ENCODE measurements around the gene TMEM238.
A peak's percentile ranks its signal among the peaks of the same experiment; 100 is the strongest.
"Not testable (repeated sequence)": the region's sequence is repeated elsewhere in the genome, so short reads cannot be mapped to it uniquely, and the experiment has no call there.

The TMEM238 gene, protein sequence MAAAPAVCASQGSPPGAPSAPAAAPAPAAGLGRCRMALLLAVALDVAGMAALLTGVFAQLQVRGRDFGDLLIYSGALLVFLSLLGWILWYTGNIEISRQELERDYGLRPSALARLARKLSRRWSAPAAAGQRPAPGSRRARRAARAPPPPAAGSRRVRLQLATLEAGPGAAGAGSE

DNA sequence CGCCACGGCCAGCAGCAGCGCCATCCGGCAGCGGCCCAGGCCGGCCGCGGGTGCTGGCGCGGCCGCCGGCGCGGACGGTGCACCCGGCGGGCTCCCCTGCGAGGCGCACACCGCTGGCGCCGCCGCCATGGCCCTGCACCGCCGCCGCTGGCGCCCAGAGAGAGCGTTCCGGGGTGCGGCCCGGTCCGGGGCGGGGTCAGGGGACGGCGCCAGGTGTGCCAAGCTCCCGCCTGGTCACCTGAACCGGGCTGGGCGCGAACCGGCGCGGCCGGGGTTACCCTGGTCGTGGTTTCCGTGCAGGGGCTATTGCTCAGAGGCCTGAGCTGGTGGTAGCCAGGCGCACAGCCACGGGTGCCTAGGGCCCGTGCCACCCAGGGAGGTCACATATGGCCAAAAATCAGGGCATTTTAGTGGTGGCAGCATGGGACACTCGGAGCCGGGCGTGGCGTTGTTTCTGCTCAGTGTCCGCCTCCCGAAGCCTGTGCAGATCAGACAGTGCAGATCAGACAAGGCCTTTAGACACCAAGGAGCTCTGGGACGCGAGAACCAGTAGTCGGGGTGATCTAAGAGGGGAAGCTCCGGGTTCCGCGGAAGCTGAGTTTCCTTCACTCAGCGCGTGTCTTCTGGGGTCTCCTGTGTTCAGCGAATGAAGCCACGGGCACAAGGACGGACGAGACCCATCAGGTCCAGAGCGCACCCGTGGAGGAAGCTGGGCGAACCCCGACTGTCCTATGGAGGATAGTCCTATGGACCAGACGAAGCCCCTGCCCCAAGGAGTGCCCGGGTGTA, at the start of gene TMEM238:
TSS of gene TMEM238 (minus strand) at position 162 of the 789 bp plus-strand sequence. CDS start at position 129, 33 bp downstream.
- peak; percentile 16 for DNase-seq (ENCODE audit: low read depth)

DNA sequence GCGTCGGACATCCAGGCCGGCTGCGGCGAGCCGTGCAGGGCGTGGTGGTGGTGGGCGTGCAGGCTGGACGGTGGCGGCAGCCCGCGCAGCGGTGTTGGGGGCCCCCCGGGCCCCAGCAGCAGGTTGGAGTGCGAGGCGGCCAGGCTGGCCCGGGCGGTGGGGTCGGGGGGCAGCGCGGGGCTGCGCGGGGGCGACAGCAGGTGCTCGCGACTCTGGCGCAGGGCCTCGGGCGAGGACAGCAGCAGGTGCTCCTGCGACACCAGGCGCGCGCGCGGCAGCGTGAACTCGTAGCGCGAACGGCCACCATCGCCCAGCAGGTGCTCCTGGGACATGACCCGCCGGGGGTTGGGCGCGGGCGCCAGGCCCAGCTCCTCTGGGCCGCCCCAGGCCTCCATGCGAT, 49.2 kb upstream of the TMEM238 start:
- DNase-seq (ENCODE audit: low read depth), result no peak

DNA sequence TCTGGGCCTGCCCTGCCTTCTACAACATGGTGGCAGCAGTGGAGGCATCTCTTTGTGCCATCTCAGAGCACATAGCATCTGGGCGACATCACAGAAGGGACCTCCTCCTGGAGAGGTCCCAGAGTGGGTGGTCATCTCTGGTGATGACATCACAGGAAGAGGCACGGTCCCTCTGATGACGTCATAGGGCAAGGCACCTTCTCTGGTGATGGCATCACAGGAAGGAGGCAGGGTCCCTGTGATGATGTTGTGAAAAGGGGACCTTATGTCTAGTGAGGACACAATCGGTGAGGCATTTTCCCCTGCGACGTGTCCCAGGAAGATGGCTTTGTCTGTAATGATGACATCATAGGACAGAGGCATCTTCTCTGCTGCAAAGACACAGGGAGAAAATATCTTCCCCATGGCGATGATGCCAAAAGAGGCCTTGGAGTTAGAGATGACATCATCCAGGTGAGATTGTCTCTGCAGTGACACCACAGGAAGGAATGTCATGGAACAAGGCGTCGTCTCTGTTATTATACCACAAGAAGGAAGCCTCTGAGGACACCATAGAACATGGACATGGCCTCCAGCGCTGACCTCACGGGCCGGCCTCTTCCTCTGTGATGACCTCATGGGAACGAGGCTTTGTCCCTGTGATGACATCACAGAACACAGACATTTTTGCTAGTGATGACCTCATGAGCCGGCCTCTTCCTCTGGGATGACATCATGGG, 48.3 kb upstream of the TMEM238 start:
- no peak for DNase-seq (ENCODE audit: low read depth)

DNA sequence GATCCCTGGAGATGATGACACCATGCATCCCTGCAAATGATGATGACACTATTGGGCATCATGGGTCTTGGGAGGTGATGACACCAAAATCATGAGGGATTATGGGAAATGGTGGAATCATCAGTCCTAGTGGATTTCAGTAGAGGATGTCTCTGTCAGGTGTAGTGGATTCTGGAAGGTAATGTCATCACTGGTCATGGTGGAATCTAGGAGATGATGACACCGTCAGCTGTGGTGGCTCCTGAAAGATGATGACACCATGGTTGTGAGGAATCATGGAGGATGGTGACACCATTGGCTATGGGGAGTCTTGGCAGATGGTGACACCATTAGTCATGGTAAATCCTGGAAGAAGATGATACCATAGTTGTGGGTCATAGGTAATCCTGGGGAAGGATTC, 47.1 kb upstream of the TMEM238 start:
- no peak for DNase-seq (ENCODE audit: low read depth)

DNA sequence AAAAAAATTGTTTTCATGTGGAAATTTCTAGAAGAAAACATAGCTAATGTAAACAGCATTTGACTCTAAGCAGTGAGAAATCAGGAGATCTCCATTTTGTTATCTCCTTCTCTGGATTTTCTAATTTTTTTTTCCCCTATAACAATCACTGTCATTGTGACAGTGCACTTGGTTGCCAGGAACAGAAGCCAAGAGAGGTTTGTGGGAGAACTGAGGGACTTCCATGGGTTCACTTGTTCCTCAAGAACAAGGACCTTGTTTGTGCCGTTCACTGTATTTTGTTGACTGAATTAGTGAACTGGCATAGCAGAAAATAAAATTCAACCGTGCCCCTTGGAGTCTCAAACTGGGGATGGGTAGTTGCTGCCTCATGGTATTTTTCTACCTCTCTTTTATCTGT, 42.0 kb upstream of the TMEM238 start:
- no peak for DNase-seq (ENCODE audit: low read depth)

DNA sequence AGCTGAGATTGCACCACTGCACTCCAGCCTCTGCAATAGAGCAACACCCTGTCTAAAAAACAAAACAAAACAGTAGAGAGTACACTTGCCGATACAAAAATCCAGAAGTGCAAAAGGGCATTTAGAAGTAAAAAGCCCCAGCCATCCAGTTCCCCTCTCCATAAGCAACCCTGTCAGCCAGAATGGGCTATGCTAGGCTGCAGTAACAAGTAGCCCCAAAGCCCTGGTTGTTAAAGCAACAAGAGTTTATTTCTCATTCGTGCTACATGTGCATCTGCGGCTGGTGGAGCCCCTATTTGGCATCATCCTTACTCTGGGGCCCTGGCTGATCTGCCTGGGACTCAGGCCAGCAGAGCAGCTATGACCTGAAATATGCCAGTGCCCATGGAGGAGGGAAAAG, 40.4 kb upstream of the TMEM238 start:
- no peak for DNase-seq (ENCODE audit: low read depth)

DNA sequence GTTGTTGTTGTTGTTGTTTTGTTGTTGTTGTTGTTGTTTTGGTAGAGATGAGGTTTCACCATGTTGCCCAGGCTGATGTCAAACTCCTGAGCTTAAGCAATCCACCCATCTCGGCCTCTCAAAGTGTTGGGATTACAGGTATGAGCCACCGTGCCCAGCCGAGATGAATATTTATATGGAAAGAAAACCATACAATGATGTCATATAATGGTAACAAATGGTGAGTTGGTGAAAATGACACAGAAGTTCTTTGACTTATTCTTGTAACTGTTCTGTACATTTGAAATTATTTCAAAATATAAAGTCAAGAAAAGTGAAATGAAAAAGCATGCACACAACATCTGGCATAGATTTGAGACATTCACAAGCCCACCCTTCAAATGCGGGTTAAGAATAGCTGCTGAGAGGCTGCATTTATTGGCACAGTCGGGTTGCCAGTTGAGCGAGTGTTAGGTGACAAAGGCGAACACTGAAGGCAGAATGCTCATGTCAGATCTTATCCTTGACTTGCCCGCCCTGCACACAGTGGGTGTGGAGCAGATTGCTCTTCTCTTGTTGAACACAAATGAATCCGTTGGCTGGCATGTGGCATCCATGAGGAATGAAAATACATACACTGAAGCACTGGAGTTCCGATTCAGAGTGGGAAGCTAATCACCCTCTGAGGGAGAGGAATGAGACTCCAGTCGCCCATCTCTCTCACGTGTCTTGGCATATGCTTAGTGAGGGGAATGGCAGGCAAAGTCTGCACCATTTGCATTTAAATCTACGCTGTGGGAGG, 39.3 kb upstream of the TMEM238 start:
- no peak for DNase-seq (ENCODE audit: low read depth)

DNA sequence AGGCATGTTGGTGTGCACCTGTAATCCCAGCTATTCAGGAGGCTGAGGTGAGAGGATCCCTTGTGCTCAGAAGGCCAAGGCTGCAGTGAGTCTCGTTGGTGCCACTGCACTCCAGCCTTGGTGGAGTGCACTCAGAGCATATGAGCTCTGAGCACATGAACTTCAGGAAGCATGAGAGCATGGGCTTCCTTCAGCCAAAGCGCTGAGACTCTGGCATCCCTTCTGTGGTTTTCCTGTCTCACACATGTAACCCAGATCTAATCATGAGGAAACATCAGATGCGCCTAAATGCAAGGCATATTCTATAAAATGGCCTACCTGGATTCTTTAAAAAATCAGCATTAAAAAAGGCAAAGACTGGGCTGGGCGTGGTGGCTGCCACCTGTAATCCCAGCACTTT, 37.2 kb upstream of the TMEM238 start:
- DNase-seq (ENCODE audit: low read depth), result not testable (repeated sequence)

DNA sequence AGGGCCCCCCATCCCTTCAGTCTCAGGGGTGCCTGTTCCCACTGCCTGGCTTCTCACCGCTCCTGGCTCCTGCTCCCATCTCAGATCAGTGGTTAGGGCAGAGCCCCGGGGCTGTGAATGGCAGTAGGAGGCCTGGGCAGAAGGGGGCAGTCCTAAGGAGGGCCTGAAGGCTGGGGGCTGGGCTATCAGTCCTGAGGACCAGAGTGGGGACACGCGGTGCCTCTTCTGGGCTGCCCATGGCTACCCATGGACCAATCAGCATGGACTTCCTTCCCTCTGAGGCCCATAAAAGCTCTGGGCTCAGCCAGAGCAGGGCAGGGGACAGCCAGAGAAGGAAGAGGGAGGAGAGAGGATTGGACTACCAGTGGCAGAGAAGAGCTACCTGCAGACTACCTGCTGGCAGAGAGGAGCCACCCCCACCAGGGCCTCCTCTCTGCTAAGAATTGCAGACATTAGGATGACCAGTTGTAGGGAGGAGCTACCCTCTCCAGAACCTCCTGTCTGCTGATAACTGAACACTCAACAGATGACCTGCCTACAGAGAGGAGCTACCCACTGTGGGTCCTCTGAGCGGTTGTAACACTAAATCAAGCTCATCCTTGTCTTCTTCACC, 35.6 kb upstream of the TMEM238 start:
- DNase-seq (ENCODE audit: low read depth), result no peak

DNA sequence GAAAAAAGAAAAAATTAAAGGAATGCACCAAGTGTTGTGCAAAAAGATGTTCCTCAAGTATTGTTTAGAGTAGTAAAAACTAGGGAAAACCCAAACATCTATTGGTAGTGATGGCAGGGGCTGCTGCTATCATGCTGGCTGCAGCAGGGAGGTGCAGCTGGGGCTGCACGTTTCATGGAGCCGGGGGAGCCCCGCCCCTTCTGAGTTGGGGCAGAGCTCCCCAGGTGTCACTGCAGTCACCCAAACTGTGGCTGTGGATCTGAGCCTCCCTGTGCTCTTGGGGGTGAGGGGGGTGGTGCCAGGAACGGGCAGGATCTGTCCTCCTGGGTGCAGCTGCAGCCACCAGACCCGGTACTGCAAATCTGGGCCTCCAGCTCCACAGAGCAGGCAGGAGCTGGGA, 35.0 kb upstream of the TMEM238 start:
- no peak for DNase-seq (ENCODE audit: low read depth)

DNA sequence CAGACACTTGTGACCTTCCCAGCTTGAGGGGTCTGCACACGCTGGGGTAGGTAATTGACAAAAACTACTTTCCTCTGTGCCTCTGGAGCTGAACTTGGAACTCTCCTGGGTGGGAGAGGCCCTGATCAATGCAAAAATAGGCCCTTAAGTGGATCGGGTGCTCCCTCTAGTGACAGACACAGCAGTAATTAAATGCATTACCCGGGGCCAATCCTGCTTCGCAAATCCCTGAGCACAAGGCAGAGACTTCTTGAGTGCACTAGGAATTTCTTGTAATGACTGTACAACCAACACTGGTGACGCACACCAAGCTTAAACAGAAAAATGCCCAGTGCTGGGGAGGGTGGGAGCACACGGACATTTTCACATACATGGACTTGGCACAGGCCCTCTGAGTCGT, 34.1 kb upstream of the TMEM238 start:
- DNase-seq (ENCODE audit: low read depth), result no peak

DNA sequence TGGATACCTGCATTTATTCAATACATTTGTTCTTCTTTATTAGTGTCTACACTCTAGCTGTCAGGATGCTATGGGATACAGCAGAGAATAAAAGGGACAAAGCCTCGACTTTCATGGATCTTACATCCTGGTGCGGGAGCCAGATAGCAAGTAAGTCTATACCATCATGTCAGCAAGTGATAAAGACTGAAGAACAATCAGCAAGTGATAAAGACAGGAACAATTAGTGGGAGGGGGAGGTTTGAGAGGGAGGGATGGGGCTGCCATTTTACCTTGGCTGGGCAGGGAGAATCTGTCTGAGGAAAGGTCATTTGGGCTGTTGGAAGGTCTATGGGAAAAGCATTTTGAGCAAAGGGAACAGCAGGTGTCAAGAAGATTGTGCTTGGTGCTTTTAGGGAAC, 26.1 kb upstream of the TMEM238 start:
- no peak for DNase-seq (ENCODE audit: low read depth)

DNA sequence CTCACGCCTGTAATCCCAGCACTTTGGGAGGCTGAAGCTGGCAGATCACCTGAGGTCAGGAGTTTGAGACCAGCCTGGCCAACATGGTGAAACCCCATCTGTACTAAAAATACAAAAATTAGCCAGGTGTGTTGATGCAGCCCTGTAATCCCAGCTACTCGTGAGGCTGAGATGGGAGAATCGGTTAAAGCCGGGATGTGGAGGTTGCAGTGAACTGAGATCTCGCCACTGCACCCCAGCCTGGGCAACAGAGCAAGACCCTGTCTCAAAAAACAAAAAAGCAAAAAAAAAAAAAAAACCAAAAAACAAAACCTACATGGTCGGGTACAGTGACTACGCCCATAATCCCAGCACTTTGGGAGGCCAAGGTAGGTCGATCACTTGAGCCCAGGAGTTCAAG, 25.1 kb upstream of the TMEM238 start:
- not testable (repeated sequence) for DNase-seq (ENCODE audit: low read depth)

DNA sequence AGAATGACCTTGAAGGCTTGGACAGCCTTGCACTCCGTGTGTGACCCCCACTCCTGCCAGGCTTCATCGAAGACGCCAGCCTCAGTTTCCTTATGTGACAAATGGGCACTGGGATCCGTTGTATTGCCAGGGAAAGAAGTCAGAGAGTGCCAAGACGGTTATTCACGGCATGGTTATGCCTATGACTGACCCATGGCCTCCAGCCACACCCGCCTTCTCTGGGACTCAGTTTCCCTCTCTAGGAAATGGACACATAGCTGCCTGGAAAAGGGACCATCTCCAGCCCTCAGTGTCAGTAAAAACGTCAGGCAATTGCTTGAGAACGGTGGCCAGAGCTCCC, 24.4 kb upstream of the TMEM238 start:
- DNase-seq (ENCODE audit: low read depth), result no peak

DNA sequence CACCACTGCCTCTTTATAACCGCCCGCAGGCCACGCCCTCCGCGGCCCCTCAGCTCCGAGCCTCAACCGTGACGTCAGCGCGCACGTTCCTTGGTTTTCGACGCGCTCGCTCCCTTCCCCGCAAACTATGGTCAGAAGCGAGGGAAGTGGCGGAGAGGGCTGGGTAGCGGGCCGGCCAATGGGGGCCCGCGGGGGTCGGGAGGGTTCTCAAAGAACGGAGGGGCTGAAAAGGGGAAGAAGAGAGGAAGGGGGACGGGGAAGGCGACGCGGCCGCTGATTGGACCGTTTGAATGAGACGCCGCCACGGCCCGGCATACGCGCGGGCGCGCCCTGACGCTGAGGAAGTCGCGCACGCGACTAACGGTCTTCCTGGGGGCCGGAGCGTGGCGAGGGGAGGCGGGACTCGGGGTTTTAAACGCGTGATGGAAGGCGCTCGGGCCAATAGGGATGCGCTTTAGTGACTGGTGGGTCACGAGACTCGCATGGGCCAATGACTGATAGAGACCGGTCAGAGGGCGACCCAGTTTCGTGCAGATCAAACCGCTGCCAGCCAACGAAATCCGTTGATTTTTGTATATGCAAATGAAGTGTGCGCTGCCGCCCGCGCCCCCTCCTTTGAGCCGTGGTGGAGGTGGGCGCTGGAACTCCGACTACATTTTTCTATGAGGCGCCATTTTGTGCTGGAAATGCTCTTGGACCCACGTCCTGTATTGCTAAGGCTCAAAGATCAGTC, 23.9 kb upstream of the TMEM238 start:
- peak; percentile 96 for DNase-seq (ENCODE audit: low read depth)

DNA sequence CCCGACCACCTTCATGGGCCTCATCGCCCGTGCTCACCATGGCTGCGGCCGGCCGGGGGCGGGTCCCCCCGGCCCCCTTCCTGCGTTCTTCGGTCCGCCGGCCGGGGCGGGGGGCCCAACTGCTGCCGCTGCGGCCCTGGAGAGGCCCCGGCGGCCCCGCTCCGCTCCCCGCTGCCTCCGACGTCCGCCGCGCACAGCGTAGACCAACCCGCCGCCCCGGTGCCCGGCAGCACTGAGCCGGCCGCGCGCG, 23.4 kb upstream of the TMEM238 start, which contains the start of gene UBE2S:
TSS of gene UBE2S (minus strand) at position 239 of the 250 bp plus-strand sequence. CDS start at position 40, 199 bp downstream.
- DNase-seq (ENCODE audit: low read depth), result not testable (repeated sequence)

DNA sequence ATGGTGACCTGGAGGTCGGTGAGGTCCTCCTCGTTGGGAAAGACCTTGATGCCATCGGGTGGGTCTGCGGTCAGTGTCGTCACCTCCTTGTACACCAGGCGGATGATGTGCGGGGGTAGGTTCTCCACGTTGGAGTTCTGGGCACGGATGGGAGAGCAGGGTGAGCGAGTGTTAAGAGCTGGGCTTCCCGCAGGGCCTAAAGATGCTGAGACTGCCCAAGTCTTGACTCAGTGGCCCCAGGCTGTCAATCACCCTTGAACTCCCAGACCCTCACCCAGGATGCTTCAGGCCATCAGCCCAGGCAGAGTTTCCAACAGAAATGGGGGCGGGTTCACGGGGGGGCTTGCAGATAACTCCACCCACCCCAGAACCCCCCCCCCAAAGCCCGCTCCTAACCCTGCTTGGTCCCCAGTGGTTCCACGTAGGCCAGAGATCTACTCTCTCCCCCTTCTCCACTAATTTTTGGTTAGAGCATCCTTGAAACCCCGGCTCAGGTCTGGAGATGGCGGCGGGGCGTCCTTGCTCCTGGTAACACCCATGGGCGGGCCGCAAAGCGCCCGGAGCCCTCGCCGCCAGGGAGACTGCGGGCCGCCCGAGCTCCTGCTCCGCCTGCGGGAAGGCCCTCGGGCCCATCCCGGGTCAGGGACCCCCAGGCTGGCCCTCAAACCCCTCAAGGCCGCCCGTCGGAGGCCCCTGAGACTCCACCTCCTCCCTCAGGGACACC, 22.9 kb upstream of the TMEM238 start:
- no peak for DNase-seq (ENCODE audit: low read depth)

DNA sequence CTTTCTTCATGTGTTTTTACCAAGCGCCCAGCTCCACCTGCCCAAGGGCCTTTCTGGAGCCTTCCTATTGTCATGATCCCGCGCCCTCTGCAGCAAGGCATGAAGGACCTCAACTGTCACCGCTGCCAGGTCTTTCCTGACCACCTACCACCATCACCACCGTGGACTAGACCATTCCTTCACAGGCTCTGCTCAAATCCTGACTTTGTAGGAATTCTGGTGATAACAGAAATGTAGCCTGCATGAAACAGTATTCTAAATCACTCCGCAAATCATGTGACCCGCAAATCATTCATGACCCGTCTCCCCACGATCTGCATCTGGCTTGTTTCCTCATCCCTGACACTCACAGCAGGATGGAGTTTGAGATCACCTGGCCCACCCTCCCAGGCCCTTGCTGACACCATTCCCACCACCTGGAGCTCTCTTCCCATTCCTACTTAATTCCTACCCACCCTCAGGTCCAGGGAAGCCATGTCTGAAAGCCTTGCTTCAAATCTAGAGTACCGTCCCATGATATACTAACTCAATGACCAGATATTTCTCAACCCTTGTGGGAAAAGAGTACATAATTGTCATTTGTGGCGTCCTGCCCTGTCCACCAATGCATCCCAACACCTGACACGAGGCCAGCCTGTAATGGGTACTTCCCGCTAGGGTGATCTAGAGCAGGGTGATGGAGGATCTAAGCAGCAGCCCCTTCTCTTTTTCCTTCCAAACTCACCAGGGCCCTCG, 22.2 kb upstream of the TMEM238 start:
- DNase-seq (ENCODE audit: low read depth), result no peak

DNA sequence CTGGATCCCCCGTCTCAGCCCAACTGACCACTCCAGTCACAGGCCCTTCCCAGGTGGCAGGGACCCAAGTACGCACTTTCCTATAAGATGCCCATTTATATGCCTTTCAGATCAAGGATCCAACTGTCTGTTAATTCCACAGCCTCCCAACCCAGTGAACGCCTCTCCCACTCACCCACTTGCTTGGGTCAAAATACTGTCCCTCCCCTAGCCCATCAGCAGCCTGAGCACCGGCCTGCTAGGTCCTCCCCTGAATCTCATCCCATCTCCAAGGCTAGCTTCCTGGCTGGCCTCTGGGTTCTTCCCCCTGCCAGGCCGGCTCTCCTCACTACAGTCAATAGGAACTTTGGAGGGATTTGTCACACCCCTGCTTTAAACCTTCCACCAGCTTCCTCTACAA, 21.5 kb upstream of the TMEM238 start:
- DNase-seq (ENCODE audit: low read depth), result no peak

DNA sequence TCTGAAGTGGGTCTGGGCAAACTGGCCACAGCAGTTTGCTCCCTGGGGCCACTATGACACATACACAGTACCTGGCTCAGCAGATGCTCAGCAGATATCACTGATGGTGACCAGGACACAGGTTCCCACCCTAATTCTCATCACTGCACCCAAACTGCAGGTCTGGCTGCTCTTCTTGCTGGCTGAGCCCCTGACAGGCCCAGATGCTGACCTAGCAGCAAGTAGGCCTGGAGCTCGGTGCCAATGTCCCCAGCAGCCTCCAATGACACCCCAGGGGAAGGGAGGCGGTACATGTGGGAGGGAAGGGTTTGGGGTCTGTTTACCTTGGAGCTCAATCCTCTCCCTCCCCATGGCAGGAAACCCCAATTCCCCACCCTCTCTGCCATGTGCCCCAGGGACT, 18.4 kb upstream of the TMEM238 start:
- DNase-seq (ENCODE audit: low read depth), result no peak
